ENCODE measurements around the gene SLC38A4.

DNA sequence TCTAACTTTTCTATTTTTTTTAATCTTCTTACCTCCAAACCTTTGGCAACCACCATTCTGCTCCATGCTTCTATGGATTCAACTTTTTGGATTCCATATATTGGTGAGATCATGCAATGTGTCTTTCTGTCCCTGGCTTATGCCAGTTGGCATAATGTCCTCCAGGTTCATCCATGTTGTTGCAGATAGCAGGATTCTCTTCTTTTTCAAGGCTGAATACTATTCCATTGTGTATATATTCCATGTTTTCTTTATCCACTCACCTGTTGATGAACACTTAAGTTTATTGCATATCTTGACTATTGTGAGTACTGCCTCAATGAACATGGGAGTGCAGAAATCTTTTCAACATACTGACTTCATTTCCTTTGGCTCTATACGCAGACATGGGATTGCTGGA is 21.2 kb upstream of the SLC38A4 start:
- TF ChIP-seq, protein P1, sequence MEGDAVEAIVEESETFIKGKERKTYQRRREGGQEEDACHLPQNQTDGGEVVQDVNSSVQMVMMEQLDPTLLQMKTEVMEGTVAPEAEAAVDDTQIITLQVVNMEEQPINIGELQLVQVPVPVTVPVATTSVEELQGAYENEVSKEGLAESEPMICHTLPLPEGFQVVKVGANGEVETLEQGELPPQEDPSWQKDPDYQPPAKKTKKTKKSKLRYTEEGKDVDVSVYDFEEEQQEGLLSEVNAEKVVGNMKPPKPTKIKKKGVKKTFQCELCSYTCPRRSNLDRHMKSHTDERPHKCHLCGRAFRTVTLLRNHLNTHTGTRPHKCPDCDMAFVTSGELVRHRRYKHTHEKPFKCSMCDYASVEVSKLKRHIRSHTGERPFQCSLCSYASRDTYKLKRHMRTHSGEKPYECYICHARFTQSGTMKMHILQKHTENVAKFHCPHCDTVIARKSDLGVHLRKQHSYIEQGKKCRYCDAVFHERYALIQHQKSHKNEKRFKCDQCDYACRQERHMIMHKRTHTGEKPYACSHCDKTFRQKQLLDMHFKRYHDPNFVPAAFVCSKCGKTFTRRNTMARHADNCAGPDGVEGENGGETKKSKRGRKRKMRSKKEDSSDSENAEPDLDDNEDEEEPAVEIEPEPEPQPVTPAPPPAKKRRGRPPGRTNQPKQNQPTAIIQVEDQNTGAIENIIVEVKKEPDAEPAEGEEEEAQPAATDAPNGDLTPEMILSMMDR (IDR thresholded peaks at IDR 0.05 in 8 of 11, conservative IDR thresholded peaks at IDR 0.05 in 3 of 11) = no peak
- TF ChIP-seq POLR2A (IDR thresholded peaks at IDR 0.05) = no peak
